OCI-LY7 (cell line): ENCODE results near the gene LIX1. TPM values are rescaled to one million over a fixed set of nuclear protein-coding genes. Genes with fewer than 3 reads are reported as not detected.

ENCODE experiments used
- BruUV-seq: library from RNA; stranded (reverse); fragments of 400-500 nt; replicated peaks from 2 replicates; lab custom pipeline; 2021; lab: Mats Ljungman, UMichigan
- CTCF ChIA-PET: fragments of 300-600 bp; sonication (Branson Sonifier 250); formaldehyde crosslinking; loops from one replicate; lab custom pipeline; 2022; ENCODE audit warnings: antibody characterized with exemption; ENCODE audit not compliant: unreplicated experiment; lab: Charles Lee
- POLR2A ChIA-PET: fragments of 300-600 bp; sonication (Branson Sonifier 250); formaldehyde crosslinking; loops from one replicate; lab custom pipeline; 2022; ENCODE audit warnings: antibody characterized with exemption; lab: Charles Lee
- DNase-seq: peaks from one replicate; pipeline ENCODE4 v3.0.0-alpha.2; 2015; ENCODE audit warnings: low spot score
- H2AFZ ChIP-seq: fragments of 200-600 bp; sonication (generic), shearing (Covaris generic); 2 replicates; pipeline ENCODE4 v1.6.1; 2014; ENCODE audit warnings: mild to moderate bottlenecking, antibody characterized with exemption, low read length, moderate library complexity
- H3K27ac ChIP-seq: fragments of 200-600 bp; sonication (generic); 2 replicates; pipeline ENCODE4 v1.5.1; 2014; ENCODE audit warnings: mixed run types, low read depth, mild to moderate bottlenecking, moderate library complexity, low read length, inconsistent platforms; ENCODE audit not compliant: poor library complexity, severe bottlenecking
- H3K36me3 ChIP-seq: fragments of 200-600 bp; sonication (generic); 2 replicates; pipeline ENCODE4 v1.6.1; 2014; ENCODE audit warnings: mild to moderate bottlenecking, antibody characterized with exemption, low read length, moderate library complexity, mixed read lengths; ENCODE audit not compliant: insufficient read depth
- H3K4me1 ChIP-seq: fragments of 200-600 bp; sonication (generic); 2 replicates; pipeline ENCODE4 v1.5.1; 2014; ENCODE audit warnings: mild to moderate bottlenecking, low read length; ENCODE audit not compliant: insufficient read depth, poor library complexity, severe bottlenecking
- H3K4me2 ChIP-seq: fragments of 200-600 bp; sonication (generic); 2 replicates; pipeline ENCODE4 v1.6.1; 2014; ENCODE audit warnings: mild to moderate bottlenecking, low read length
- H3K4me3 ChIP-seq: fragments of 200-600 bp; sonication (generic); 2 replicates; pipeline ENCODE4 v1.5.1; 2014; ENCODE audit warnings: mild to moderate bottlenecking, low read depth, low read length; ENCODE audit not compliant: poor library complexity, severe bottlenecking
- H3K79me2 ChIP-seq: fragments of 200-600 bp; sonication (generic); 2 replicates; pipeline ENCODE4 v1.6.1; 2016; ENCODE audit warnings: low read depth, mild to moderate bottlenecking, low read length, moderate library complexity, mixed read lengths; ENCODE audit not compliant: insufficient read depth
- H3K9me2 ChIP-seq: fragments of 200-600 bp; sonication (generic); 2 replicates; pipeline ENCODE4 v1.6.1; 2016; ENCODE audit warnings: mild to moderate bottlenecking, low read length, mixed read lengths; ENCODE audit not compliant: insufficient read depth
- H3K9me3 ChIP-seq: fragments of 200-600 bp; sonication (generic); 2 replicates; pipeline ENCODE4 v1.6.1; 2014; ENCODE audit warnings: mild to moderate bottlenecking, mixed run types, low read length, mixed read lengths
- H4K20me1 ChIP-seq: fragments of 200-600 bp; sonication (generic); 2 replicates; pipeline ENCODE4 v1.6.1; 2014; ENCODE audit warnings: mild to moderate bottlenecking, antibody characterized with exemption, low read length, moderate library complexity, mixed read lengths; ENCODE audit not compliant: insufficient read depth
- EZH2phosphoT487 ChIP-seq: fragments of 200-600 bp; sonication (generic); IDR thresholded peaks from 2 replicates; pipeline ENCODE4 v1.6.1; 2018; ENCODE audit warnings: low read depth, borderline replicate concordance, mild to moderate bottlenecking, mixed run types, antibody characterized with exemption, low read length, moderate library complexity, mixed read lengths
- intact Hi-C: fragments of 100-400 bp; cut with micrococcal nuclease; formaldehyde crosslinking; loops from one replicate; pipeline ENCODE4 v1.10.0; 2022; ENCODE audit not compliant: unreplicated experiment
- total RNA-seq, 2 experiments: library from RNA; depleted of rRNA in 1 of 2; stranded (reverse); fragments of >200 nt in 1 of 2; shearing (Covaris generic) in 1 of 2; gene quantifications; 2 replicates each; pipeline ENCODE4 v1.2.3, GENCODE V29; 2014 to 2022
- TF ChIP-seq, protein P1 (sequence below): fragments of 200-600 bp; sonication (generic); conservative IDR thresholded peaks from 2 replicates; pipeline ENCODE4 v1.5.1; 2014; ENCODE audit warnings: mild to moderate bottlenecking, antibody characterized with exemption, low read length, moderate library complexity, mixed read lengths

LIX1 gene
- total RNA-seq, 2 experiments from 2014 or later = 0.44 TPM; not detected in 1

DNA sequence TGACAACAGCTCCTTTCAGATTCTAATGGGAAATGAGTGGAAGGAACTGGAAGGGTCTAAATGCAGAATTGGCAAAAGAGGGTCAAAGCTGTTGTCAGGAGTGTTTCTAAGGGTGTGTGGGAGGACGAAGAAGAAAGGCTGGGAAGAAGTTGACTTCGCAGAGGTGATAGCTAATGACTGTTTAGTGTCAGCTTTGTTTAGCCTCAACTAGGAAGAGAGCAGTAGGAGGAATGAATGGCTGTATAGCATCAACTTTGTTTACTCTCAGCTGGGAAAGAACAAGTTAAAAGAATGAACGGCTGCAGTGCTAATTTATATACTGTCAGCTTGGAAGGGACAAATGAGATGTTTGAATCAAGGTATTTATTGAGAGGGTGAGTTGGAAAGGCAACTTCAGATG, 5.9 kb upstream of the LIX1 start:
- TF ChIP-seq, protein P1, sequence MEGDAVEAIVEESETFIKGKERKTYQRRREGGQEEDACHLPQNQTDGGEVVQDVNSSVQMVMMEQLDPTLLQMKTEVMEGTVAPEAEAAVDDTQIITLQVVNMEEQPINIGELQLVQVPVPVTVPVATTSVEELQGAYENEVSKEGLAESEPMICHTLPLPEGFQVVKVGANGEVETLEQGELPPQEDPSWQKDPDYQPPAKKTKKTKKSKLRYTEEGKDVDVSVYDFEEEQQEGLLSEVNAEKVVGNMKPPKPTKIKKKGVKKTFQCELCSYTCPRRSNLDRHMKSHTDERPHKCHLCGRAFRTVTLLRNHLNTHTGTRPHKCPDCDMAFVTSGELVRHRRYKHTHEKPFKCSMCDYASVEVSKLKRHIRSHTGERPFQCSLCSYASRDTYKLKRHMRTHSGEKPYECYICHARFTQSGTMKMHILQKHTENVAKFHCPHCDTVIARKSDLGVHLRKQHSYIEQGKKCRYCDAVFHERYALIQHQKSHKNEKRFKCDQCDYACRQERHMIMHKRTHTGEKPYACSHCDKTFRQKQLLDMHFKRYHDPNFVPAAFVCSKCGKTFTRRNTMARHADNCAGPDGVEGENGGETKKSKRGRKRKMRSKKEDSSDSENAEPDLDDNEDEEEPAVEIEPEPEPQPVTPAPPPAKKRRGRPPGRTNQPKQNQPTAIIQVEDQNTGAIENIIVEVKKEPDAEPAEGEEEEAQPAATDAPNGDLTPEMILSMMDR = no peak
- TF ChIP-seq EZH2phosphoT487 = no peak
- ChIA-PET POLR2A (interaction anchor here (0.7 to 1.7 kb wide), 4 partner anchors 8 to 322 kb away, joined by 3 to 5 read pairs (median 4); no protein-coding TSS in a partner anchor), CTCF (interaction anchor here (0.8 kb wide), 1 partner anchor 9 kb away, joined by 4 read pairs; no protein-coding TSS in a partner anchor)

DNA sequence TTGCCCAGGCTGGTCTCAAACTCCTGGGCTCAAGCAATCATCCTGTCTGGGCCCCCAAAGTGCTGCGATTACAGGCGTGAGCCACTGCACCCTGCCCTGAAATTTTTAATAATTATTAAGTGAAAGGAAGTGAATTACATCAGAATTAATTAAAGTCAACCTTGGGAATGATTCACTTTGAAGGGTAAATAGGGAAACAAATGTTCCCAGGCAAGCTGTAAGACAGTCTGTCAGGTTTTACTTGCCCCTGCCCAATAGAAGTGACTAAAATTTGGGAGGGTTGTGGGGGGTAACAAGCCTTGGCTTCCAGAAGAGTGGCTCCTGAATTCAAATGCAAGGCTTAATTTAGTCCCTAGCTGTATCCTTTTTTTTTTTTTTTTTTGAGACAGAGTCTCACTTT, 1.3 kb upstream of the LIX1 start:
- no TSS peak for BruUV-seq
- no peak overlapping the region for H3K27ac ChIP-seq
- H2AFZ ChIP-seq = no peak overlapping the region
- CTCF ChIA-PET = no interaction called here
- no peaks in the 10 kb centered on the region for H3K9me2 ChIP-seq
- no peak overlapping the region for H3K4me3 ChIP-seq
- intact Hi-C loops = loop anchor here (2.0 to 5.0 kb wide), 3 partner anchors 147 to 391 kb away; no protein-coding TSS in a partner anchor
- no peaks in the 10 kb centered on the region for H4K20me1 ChIP-seq
- peaks cover 5% of the 10 kb centered on the region for H3K4me1 ChIP-seq
- TF ChIP-seq, protein P1 = no peak
- no peak for TF ChIP-seq EZH2phosphoT487
- H3K36me3 ChIP-seq = no peaks in the 10 kb centered on the region
- H3K79me2 ChIP-seq = no peaks in the 10 kb centered on the region
- H3K9me3 ChIP-seq = no peaks in the 10 kb centered on the region
- no peak overlapping the region for H3K4me2 ChIP-seq
- POLR2A ChIA-PET = interaction anchor here (1.0 to 3.5 kb wide), 4 partner anchors 12 to 277 kb away, joined by 3 to 13 read pairs (median 4); no protein-coding TSS in a partner anchor
- no peak for DNase-seq

More for the DNA sequence above, 5.9 kb upstream of the LIX1 start:
- Histone ChIP-seq H3K36me3 (no peaks in the 10 kb centered on the region), H3K4me1 (no peaks in the 10 kb centered on the region), H3K4me2 (no peak overlapping the region), H4K20me1 (no peaks in the 10 kb centered on the region), H3K9me3 (no peaks in the 10 kb centered on the region), H3K4me3 (no peak overlapping the region), H2AFZ (no peak overlapping the region), H3K79me2 (no peaks in the 10 kb centered on the region), H3K27ac (no peak overlapping the region), H3K9me2 (no peaks in the 10 kb centered on the region)
- BruUV-seq = no TSS peak
- no peak for DNase-seq
- intact Hi-C loops = no loop called here

DNA sequence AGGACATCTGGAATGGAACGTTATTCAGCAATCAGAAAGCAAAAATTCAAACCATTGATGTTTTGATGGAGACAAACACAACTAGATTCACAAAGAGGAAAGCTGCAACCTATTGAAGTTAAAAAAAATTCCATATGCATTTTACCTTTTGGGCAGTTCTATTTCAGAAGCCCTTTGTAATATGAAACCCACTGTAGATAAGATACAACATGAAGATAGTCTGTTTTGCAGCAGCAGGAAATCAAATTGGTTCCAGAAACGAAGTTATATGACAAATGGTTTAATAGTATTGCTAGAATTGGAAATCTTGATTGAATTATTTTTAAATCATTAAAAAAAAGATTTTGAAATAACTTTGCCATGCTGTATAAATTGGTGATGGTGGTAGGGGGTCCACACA, 872 bp downstream of the LIX1 start:
- CTCF ChIA-PET = interaction anchor here (1.0 to 2.5 kb wide), 2 partner anchors 145 to 272 kb away, joined by 3 to 12 read pairs; no protein-coding TSS in a partner anchor
- intact Hi-C loops = loop anchor here (5.0 kb wide), 1 partner anchor 389 kb away; no protein-coding TSS in a partner anchor
- Histone ChIP-seq H3K79me2 (no peaks in the 10 kb centered on the region), H3K27ac (no peak overlapping the region), H4K20me1 (no peaks in the 10 kb centered on the region), H3K4me3 (no peak overlapping the region), H3K4me1 (peaks cover 5% of the 10 kb centered on the region), H2AFZ (no peak overlapping the region; the same call in 1 of the 2 replicates), H3K4me2 (no peak overlapping the region), H3K36me3 (no peaks in the 10 kb centered on the region), H3K9me3 (no peaks in the 10 kb centered on the region), H3K9me2 (no peaks in the 10 kb centered on the region)
- no TSS peak for BruUV-seq
- no peak for DNase-seq
- POLR2A ChIA-PET = interaction anchor here (0.5 to 3.5 kb wide), 14 partner anchors 8 to 389 kb away, joined by 3 to 13 read pairs (median 4); partner anchors contain the start of genes ERAP2 and RIOK2
- TF ChIP-seq, protein P1 = no peak
- no peak for TF ChIP-seq EZH2phosphoT487
